ENCODE results near the gene ZNF335. TPM values are rescaled to one million over a fixed set of nuclear protein-coding genes. Genes with fewer than 3 reads are reported as not detected.
"Not testable (repeated sequence)": the region's sequence is repeated elsewhere in the genome, so short reads cannot be mapped to it uniquely, and the experiment has no call there.

The ZNF335 gene
- total RNA-seq, 1 donor from 2014 or later = 6.3 TPM

GRCh38 chr20:45993197-45993951, 21.4 kb upstream of the ZNF335 start:
- H3K27me3 ChIP-seq (ENCODE audit: control insufficient read depth in 3 of 3, insufficient read depth in 3 of 3, low read length in 3 of 3) = peaks cover 18 to 40% (median 20%) of the 10 kb centered on the region in 3 donors
- peaks cover 0 to 3% (median 0%) of the 10 kb centered on the region in 3 donors for H3K4me1 ChIP-seq (ENCODE audit: control insufficient read depth in 3 of 3, insufficient read depth in 3 of 3, low read length in 3 of 3)
- no peak overlapping the region for H3K27ac ChIP-seq (ENCODE audit: low read depth, low read length)
- no peak overlapping the region for H3K4me3 ChIP-seq (ENCODE audit: low read length in 3 of 3)
- no peaks in the 10 kb centered on the region for H3K36me3 ChIP-seq (ENCODE audit: control insufficient read depth in 3 of 3, insufficient read depth in 3 of 3, low read length in 3 of 3)
- no peaks in the 10 kb centered on the region for H3K9me3 ChIP-seq (ENCODE audit: control insufficient read depth in 3 of 3, low read length in 3 of 3)
- no peak overlapping the region for H3K9ac ChIP-seq (ENCODE audit: low read depth in 1 of 3, low read length in 3 of 3)

GRCh38 chr20:45991616-45992015, 19.6 kb upstream of the ZNF335 start:
- Histone ChIP-seq H3K27me3 (ENCODE audit: control insufficient read depth in 3 of 3, insufficient read depth in 3 of 3, low read length in 3 of 3) (peaks cover 13 to 31% (median 25%) of the 10 kb centered on the region in 3 donors), H3K9me3 (ENCODE audit: control insufficient read depth in 3 of 3, low read length in 3 of 3) (no peaks in the 10 kb centered on the region), H3K4me3 (ENCODE audit: low read length in 3 of 3) (no peak overlapping the region), H3K4me1 (ENCODE audit: control insufficient read depth in 3 of 3, insufficient read depth in 3 of 3, low read length in 3 of 3) (peaks cover 0 to 3% (median 0%) of the 10 kb centered on the region in 3 donors), H3K9ac (ENCODE audit: low read depth in 1 of 3, low read length in 3 of 3) (no peak overlapping the region), H3K27ac (ENCODE audit: low read depth, low read length) (no peak overlapping the region), H3K36me3 (ENCODE audit: control insufficient read depth in 3 of 3, insufficient read depth in 3 of 3, low read length in 3 of 3) (no peaks in the 10 kb centered on the region)

- H3K27me3 ChIP-seq (ENCODE audit: control insufficient read depth in 3 of 3, insufficient read depth in 3 of 3, low read length in 3 of 3) = peaks cover 4 to 31% (median 19%) of the 10 kb centered on the region in 3 donors
- H3K9me3 ChIP-seq (ENCODE audit: control insufficient read depth in 3 of 3, low read length in 3 of 3); H3K4me3 ChIP-seq (ENCODE audit: low read length in 3 of 3); H3K36me3 ChIP-seq (ENCODE audit: control insufficient read depth in 3 of 3, insufficient read depth in 3 of 3, low read length in 3 of 3); H3K27ac ChIP-seq (ENCODE audit: low read depth, low read length); H3K4me1 ChIP-seq (ENCODE audit: control insufficient read depth in 3 of 3, insufficient read depth in 3 of 3, low read length in 3 of 3); H3K9ac ChIP-seq (ENCODE audit: low read depth in 1 of 3, low read length in 3 of 3): not testable (repeated sequence)
These were observed 16.8 kb upstream of the ZNF335 start for GRCh38 chr20:45988830-45989229.

GRCh38 chr20:45987108-45987780, 15.2 kb upstream of the ZNF335 start:
- H3K27me3 ChIP-seq (ENCODE audit: control insufficient read depth in 3 of 3, insufficient read depth in 3 of 3, low read length in 3 of 3) = peaks cover 4 to 24% (median 19%) of the 10 kb centered on the region in 3 donors
- no peaks in the 10 kb centered on the region for H3K36me3 ChIP-seq (ENCODE audit: control insufficient read depth in 3 of 3, insufficient read depth in 3 of 3, low read length in 3 of 3)
- H3K4me1 ChIP-seq (ENCODE audit: control insufficient read depth in 3 of 3, insufficient read depth in 3 of 3, low read length in 3 of 3) = no peaks in the 10 kb centered on the region
- H3K9me3 ChIP-seq (ENCODE audit: control insufficient read depth in 3 of 3, low read length in 3 of 3) = no peaks in the 10 kb centered on the region
- H3K9ac ChIP-seq (ENCODE audit: low read depth in 1 of 3, low read length in 3 of 3) = no peak overlapping the region
- no peak overlapping the region for H3K27ac ChIP-seq (ENCODE audit: low read depth, low read length)
- H3K4me3 ChIP-seq (ENCODE audit: low read length in 3 of 3) = no peak overlapping the region

- Histone ChIP-seq H3K27ac (ENCODE audit: low read depth, low read length) (no peak overlapping the region), H3K9ac (ENCODE audit: low read depth in 1 of 3, low read length in 3 of 3) (no peak overlapping the region), H3K4me3 (ENCODE audit: low read length in 3 of 3) (no peak overlapping the region), H3K36me3 (ENCODE audit: control insufficient read depth in 3 of 3, insufficient read depth in 3 of 3, low read length in 3 of 3) (no peaks in the 10 kb centered on the region), H3K27me3 (ENCODE audit: control insufficient read depth in 3 of 3, insufficient read depth in 3 of 3, low read length in 3 of 3) (peaks cover 4 to 16% (median 11%) of the 10 kb centered on the region in 3 donors), H3K9me3 (ENCODE audit: control insufficient read depth in 3 of 3, low read length in 3 of 3) (no peaks in the 10 kb centered on the region), H3K4me1 (ENCODE audit: control insufficient read depth in 3 of 3, insufficient read depth in 3 of 3, low read length in 3 of 3) (no peaks in the 10 kb centered on the region)
These were observed 13.6 kb upstream of the ZNF335 start for GRCh38 chr20:45985573-45985972.

GRCh38 chr20:45983279-45983743, 11.3 kb upstream of the ZNF335 start:
- Histone ChIP-seq H3K27ac (ENCODE audit: low read depth, low read length) (no peak overlapping the region), H3K27me3 (ENCODE audit: control insufficient read depth in 3 of 3, insufficient read depth in 3 of 3, low read length in 3 of 3) (peaks cover 0 to 11% (median 7%) of the 10 kb centered on the region in 3 donors), H3K4me3 (ENCODE audit: low read length in 3 of 3) (no peak overlapping the region), H3K9ac (ENCODE audit: low read depth in 1 of 3, low read length in 3 of 3) (no peak overlapping the region), H3K9me3 (ENCODE audit: control insufficient read depth in 3 of 3, low read length in 3 of 3) (no peaks in the 10 kb centered on the region), H3K4me1 (ENCODE audit: control insufficient read depth in 3 of 3, insufficient read depth in 3 of 3, low read length in 3 of 3) (no peaks in the 10 kb centered on the region), H3K36me3 (ENCODE audit: control insufficient read depth in 3 of 3, insufficient read depth in 3 of 3, low read length in 3 of 3) (no peaks in the 10 kb centered on the region)

- Histone ChIP-seq H3K27me3 (ENCODE audit: control insufficient read depth in 3 of 3, insufficient read depth in 3 of 3, low read length in 3 of 3) (peaks cover 0 to 6% (median 0%) of the 10 kb centered on the region in 3 donors), H3K4me3 (ENCODE audit: low read length in 3 of 3) (no peak overlapping the region), H3K9me3 (ENCODE audit: control insufficient read depth in 3 of 3, low read length in 3 of 3) (no peaks in the 10 kb centered on the region), H3K36me3 (ENCODE audit: control insufficient read depth in 3 of 3, insufficient read depth in 3 of 3, low read length in 3 of 3) (no peaks in the 10 kb centered on the region), H3K27ac (ENCODE audit: low read depth, low read length) (no peak overlapping the region), H3K4me1 (ENCODE audit: control insufficient read depth in 3 of 3, insufficient read depth in 3 of 3, low read length in 3 of 3) (no peaks in the 10 kb centered on the region), H3K9ac (ENCODE audit: low read depth in 1 of 3, low read length in 3 of 3) (no peak overlapping the region)
These were observed 9.3 kb upstream of the ZNF335 start for GRCh38 chr20:45981261-45981660.

GRCh38 chr20:45976086-45976485, 4.1 kb upstream of the ZNF335 start:
- no peaks in the 10 kb centered on the region for H3K36me3 ChIP-seq (ENCODE audit: control insufficient read depth in 3 of 3, insufficient read depth in 3 of 3, low read length in 3 of 3)
- peaks cover 2 to 7% (median 5%) of the 10 kb centered on the region in 3 donors for H3K4me1 ChIP-seq (ENCODE audit: control insufficient read depth in 3 of 3, insufficient read depth in 3 of 3, low read length in 3 of 3)
- no peak overlapping the region for H3K9ac ChIP-seq (ENCODE audit: low read depth in 1 of 3, low read length in 3 of 3)
- no peak overlapping the region for H3K4me3 ChIP-seq (ENCODE audit: low read length in 3 of 3)
- no peak overlapping the region for H3K27ac ChIP-seq (ENCODE audit: low read depth, low read length)
- no peaks in the 10 kb centered on the region for H3K9me3 ChIP-seq (ENCODE audit: control insufficient read depth in 3 of 3, low read length in 3 of 3)
- H3K27me3 ChIP-seq (ENCODE audit: control insufficient read depth in 3 of 3, insufficient read depth in 3 of 3, low read length in 3 of 3) = no peaks in the 10 kb centered on the region

GRCh38 chr20:45975686-45976085, 3.7 kb upstream of the ZNF335 start:
- Histone ChIP-seq H3K27me3 (ENCODE audit: control insufficient read depth in 3 of 3, insufficient read depth in 3 of 3, low read length in 3 of 3) (no peaks in the 10 kb centered on the region), H3K36me3 (ENCODE audit: control insufficient read depth in 3 of 3, insufficient read depth in 3 of 3, low read length in 3 of 3) (no peaks in the 10 kb centered on the region), H3K9ac (ENCODE audit: low read depth in 1 of 3, low read length in 3 of 3) (no peak overlapping the region), H3K4me3 (ENCODE audit: low read length in 3 of 3) (no peak overlapping the region), H3K27ac (ENCODE audit: low read depth, low read length) (no peak overlapping the region), H3K4me1 (ENCODE audit: control insufficient read depth in 3 of 3, insufficient read depth in 3 of 3, low read length in 3 of 3) (peaks cover 5 to 11% (median 9%) of the 10 kb centered on the region in 3 donors), H3K9me3 (ENCODE audit: control insufficient read depth in 3 of 3, low read length in 3 of 3) (no peaks in the 10 kb centered on the region)
